Glutamatergic neuron (in vitro differentiated cells): ENCODE results near the gene VTI1B. TPM values are rescaled to one million over a fixed set of nuclear protein-coding genes. Genes with fewer than 3 reads are reported as not detected.

Source experiments
- DNase-seq: peaks from one replicate; pipeline ENCODE4 v3.0.0; 2022
- H3K27ac Mint-ChIP-seq: one replicate; pipeline ENCODE4 v1.8.0; 2020; ENCODE audit warnings: mild to moderate bottlenecking, mixed read lengths, inconsistent platforms; ENCODE audit not compliant: unreplicated experiment
- H3K27me3 Mint-ChIP-seq: one replicate; pipeline ENCODE4 v1.8.0; 2020; ENCODE audit warnings: mild to moderate bottlenecking, moderate library complexity, mixed read lengths, inconsistent platforms; ENCODE audit not compliant: unreplicated experiment
- H3K36me3 Mint-ChIP-seq: one replicate; pipeline ENCODE4 v1.8.0; 2020; ENCODE audit warnings: mild to moderate bottlenecking, mixed read lengths, inconsistent platforms; ENCODE audit not compliant: unreplicated experiment
- H3K4me1 Mint-ChIP-seq: one replicate; pipeline ENCODE4 v1.8.0; 2020; ENCODE audit warnings: mild to moderate bottlenecking, low read depth, mixed read lengths, inconsistent platforms; ENCODE audit not compliant: unreplicated experiment
- H3K4me3 Mint-ChIP-seq: one replicate; pipeline ENCODE4 v1.8.0; 2020; ENCODE audit warnings: mild to moderate bottlenecking, mixed read lengths, inconsistent platforms; ENCODE audit not compliant: unreplicated experiment
- H3K9me3 Mint-ChIP-seq: one replicate; pipeline ENCODE4 v1.8.0; 2020; ENCODE audit warnings: mild to moderate bottlenecking, moderate library complexity, mixed read lengths, inconsistent platforms; ENCODE audit not compliant: unreplicated experiment
- total RNA-seq: library from RNA; stranded (reverse); fragmentation: NEBNext Ultra II Directional; extraction: Animal tissue kit (Norgen Biotek cat#: 25700); gene quantifications from one replicate; pipeline ENCODE4 v1.2.1, GENCODE V29; 2021; ENCODE audit not compliant: unreplicated experiment
- TF ChIP-seq, protein P1 (sequence below): fragments of 200-600 bp; sonication (generic); IDR thresholded peaks from one replicate; pipeline ENCODE4 v1.5.0; 2021; ENCODE audit not compliant: partially characterized antibody, unreplicated experiment

VTI1B gene
- total RNA-seq, 1 donor from 2014 or later: 77.7 TPM

DNA sequence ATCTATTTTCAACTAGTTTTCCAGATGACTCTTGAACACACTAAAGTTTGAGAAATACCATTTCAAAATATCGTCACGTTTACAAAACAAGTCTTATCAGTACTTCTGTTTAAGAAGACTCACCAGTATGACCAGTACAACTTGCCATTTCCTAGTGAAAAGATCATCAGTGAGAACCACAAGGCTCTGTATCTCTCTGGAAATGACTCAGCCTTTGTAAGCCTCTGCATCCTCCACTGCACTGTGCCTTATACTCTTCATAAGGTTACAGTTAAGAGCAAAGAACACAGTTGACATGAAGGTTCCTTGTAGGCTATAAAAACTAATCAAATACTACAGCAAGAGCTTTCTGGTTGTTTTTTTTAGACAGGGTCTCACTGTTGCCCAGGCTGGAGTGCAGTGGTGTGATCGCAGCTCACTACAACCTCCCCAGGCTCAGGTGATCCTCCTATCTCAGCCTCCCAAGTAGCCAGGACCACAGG, 5.7 kb upstream of the VTI1B start:
- DNase-seq: no peak
- TF ChIP-seq, protein P1, sequence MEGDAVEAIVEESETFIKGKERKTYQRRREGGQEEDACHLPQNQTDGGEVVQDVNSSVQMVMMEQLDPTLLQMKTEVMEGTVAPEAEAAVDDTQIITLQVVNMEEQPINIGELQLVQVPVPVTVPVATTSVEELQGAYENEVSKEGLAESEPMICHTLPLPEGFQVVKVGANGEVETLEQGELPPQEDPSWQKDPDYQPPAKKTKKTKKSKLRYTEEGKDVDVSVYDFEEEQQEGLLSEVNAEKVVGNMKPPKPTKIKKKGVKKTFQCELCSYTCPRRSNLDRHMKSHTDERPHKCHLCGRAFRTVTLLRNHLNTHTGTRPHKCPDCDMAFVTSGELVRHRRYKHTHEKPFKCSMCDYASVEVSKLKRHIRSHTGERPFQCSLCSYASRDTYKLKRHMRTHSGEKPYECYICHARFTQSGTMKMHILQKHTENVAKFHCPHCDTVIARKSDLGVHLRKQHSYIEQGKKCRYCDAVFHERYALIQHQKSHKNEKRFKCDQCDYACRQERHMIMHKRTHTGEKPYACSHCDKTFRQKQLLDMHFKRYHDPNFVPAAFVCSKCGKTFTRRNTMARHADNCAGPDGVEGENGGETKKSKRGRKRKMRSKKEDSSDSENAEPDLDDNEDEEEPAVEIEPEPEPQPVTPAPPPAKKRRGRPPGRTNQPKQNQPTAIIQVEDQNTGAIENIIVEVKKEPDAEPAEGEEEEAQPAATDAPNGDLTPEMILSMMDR: no peak
- peaks cover 4% of the 10 kb centered on the region for H3K27me3 Mint-ChIP-seq
- no peak overlapping the region for H3K27ac Mint-ChIP-seq
- H3K36me3 Mint-ChIP-seq: no peaks in the 10 kb centered on the region
- no peak overlapping the region for H3K4me3 Mint-ChIP-seq
- peaks cover 2% of the 10 kb centered on the region for H3K9me3 Mint-ChIP-seq
- H3K4me1 Mint-ChIP-seq: peaks cover 3% of the 10 kb centered on the region

DNA sequence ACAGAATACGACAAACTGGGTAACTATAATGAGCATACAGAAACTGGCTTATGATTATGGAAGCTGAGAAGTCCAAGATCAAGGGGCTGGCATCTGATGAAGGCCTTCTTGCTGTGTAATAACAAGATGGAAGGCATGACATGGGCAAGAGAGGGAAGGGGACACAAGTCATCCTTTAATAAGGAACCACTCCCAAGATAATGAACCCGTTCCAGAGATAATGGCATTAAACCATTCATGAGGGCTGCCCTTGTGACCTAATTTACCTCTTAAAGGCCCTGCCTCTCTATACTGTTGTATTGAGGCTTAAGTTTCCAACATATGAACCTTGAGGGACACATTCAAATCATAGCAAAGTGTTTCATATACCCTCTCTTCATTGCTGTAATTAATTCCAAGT, 4.6 kb upstream of the VTI1B start:
- H3K27ac Mint-ChIP-seq: no peak overlapping the region
- TF ChIP-seq, protein P1: no peak
- H3K4me1 Mint-ChIP-seq: peaks cover 3% of the 10 kb centered on the region
- DNase-seq: no peak
- no peaks in the 10 kb centered on the region for H3K36me3 Mint-ChIP-seq
- peaks cover 2% of the 10 kb centered on the region for H3K9me3 Mint-ChIP-seq
- peaks cover 6% of the 10 kb centered on the region for H3K27me3 Mint-ChIP-seq
- H3K4me3 Mint-ChIP-seq: no peak overlapping the region

GRCh38 chr14:67675219-67675582, 769 bp upstream of the VTI1B start:
- H3K9me3 Mint-ChIP-seq: peaks cover 7% of the 10 kb centered on the region
- H3K4me3 Mint-ChIP-seq: peak overlapping the region; percentile 94
- peaks cover 6% of the 10 kb centered on the region for H3K27me3 Mint-ChIP-seq
- no peaks in the 10 kb centered on the region for H3K36me3 Mint-ChIP-seq
- DNase-seq: no peak
- peak overlapping the region; percentile 87 for H3K27ac Mint-ChIP-seq
- TF ChIP-seq, protein P1: no peak
- peaks cover 15% of the 10 kb centered on the region for H3K4me1 Mint-ChIP-seq

DNA sequence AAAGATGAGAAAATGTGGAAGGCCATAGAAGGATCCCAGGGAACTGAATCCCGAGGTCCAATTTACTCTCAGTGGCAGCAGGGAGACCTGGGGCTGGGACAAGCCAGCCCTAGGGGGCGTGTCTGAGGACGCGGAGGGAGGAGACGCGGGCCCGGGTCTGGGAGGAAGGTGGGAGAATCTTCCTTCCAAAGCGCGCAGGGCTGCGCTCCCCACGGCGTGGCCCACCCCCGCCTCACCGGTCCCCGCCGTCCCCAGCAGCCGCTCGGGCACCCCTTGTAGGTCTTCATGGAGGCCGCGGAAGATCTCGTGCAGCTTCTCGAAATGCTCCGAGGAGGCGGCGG, 323 bp downstream of the VTI1B start:
- H3K27me3 Mint-ChIP-seq: peaks cover 8% of the 10 kb centered on the region
- peak overlapping the region; percentile 79 for H3K27ac Mint-ChIP-seq
- DNase-seq: peak; percentile 88
- peak overlapping the region; percentile 96 for H3K4me3 Mint-ChIP-seq
- TF ChIP-seq, protein P1: no peak
- no peaks in the 10 kb centered on the region for H3K36me3 Mint-ChIP-seq
- peaks cover 15% of the 10 kb centered on the region for H3K4me1 Mint-ChIP-seq
- H3K9me3 Mint-ChIP-seq: peaks cover 7% of the 10 kb centered on the region

DNA sequence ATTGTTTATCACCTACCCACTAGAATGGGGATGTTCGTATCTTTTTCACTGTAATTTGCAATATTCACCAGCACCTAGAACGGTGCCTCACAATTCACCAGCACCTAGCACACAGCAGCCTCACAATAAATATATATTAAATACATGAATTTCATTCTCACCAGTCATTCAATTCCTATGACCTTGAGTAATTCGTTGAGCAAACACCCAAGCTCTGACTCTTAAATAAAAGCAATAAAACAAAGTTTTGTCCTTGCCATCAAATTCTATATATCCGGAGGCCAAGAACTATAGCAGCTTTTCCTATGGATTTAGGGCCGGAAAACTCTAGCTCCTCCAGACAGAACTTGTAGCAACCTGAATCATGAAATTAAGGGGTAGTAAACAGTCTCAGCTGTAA, 981 bp downstream of the VTI1B start:
- DNase-seq: no peak
- Mint-ChIP-seq H3K36me3 (no peaks in the 10 kb centered on the region), H3K27ac (peak overlapping the region; percentile 79), H3K27me3 (peaks cover 8% of the 10 kb centered on the region), H3K4me3 (peak overlapping the region; percentile 96), H3K4me1 (peaks cover 17% of the 10 kb centered on the region), H3K9me3 (peaks cover 7% of the 10 kb centered on the region)
- TF ChIP-seq, protein P1: no peak
